B cell (primary cell): ENCODE data around the gene ZNF688. TPM values are rescaled to one million over a fixed set of nuclear protein-coding genes. Genes with fewer than 3 reads are reported as not detected.
A peak's percentile ranks its signal among the peaks of the same experiment; 100 is the strongest.

ENCODE experiments used
- ATAC-seq: fragments of 200-7000 bp; cut with Tn5 transposase; one replicate; pipeline ENCODE4 v1.10.0; 2021; ENCODE audit warnings: low read depth, mild to moderate bottlenecking, moderate number of reproducible peaks, moderate library complexity
- CTCF ChIA-PET: fragments of 350-600 bp; sonication (Branson Sonifier 250); formaldehyde crosslinking; loops from one replicate; lab custom pipeline; 2021; ENCODE audit warnings: antibody characterized with exemption, inconsistent platforms; lab: Charles Lee
- POLR2A ChIA-PET: fragments of 350-600 bp; sonication (Branson Sonifier 250); formaldehyde crosslinking; loops from one replicate; lab custom pipeline; 2021; ENCODE audit warnings: antibody characterized with exemption; lab: Charles Lee
- DNase-seq: peaks from one replicate; pipeline ENCODE4 v3.0.0; 2013
- H2AFZ ChIP-seq: 2 replicates; pipeline ENCODE4 v1.6.1; 2012; ENCODE audit warnings: mild to moderate bottlenecking, low read depth, low read length; ENCODE audit not compliant: insufficient read depth, poor library complexity, severe bottlenecking
- H3K27ac ChIP-seq, 2 donors: 1 replicate in 1 of 2; 2 replicates in 1 of 2; pipeline ENCODE4 v1.5.1; 2012 to 2013; ENCODE audit warnings: low read length in 2 of 2, mild to moderate bottlenecking in 2 of 2, moderate library complexity in 1 of 2
- H3K27me3 ChIP-seq, 4 experiments: fragments of 200-600 bp in 1 of 4; sonication (generic) in 1 of 4; replicated peaks in 1 of 4; 1 replicate in 2 of 4; 2 replicates in 2 of 4; pipeline versions ENCODE4 v1.6.1 to v1.7.0; 2013 to 2016; ENCODE audit warnings: low read length in 3 of 4, mild to moderate bottlenecking in 2 of 4, mixed read lengths in 1 of 4, moderate library complexity in 1 of 4; ENCODE audit not compliant: insufficient read depth in 4 of 4, control insufficient read depth in 3 of 4; ENCODE audit errors: control extremely low read depth in 1 of 4
- H3K36me3 ChIP-seq, 2 experiments: replicated peaks in 1 of 2; 1 replicate in 1 of 2; 2 replicates in 1 of 2; pipeline versions ENCODE4 v1.6.1 to v1.7.1; 2013; ENCODE audit warnings: low read length in 1 of 2; ENCODE audit not compliant: insufficient read depth in 2 of 2, control insufficient read depth in 1 of 2; ENCODE audit errors: control extremely low read depth in 1 of 2, extremely low read depth in 1 of 2
- H3K4me1 ChIP-seq, 2 donors: fragments of 200-600 bp in 1 of 2; sonication (generic) in 1 of 2; 1 replicate in 1 of 2; 2 replicates in 1 of 2; pipeline versions ENCODE4 v1.5.1 to v1.6.1; 2013 to 2017; ENCODE audit warnings: low read length in 2 of 2; ENCODE audit not compliant: control insufficient read depth in 2 of 2, insufficient read depth in 2 of 2
- H3K4me2 ChIP-seq: replicated peaks from 2 replicates; pipeline ENCODE3; 2012; ENCODE audit warnings: mild to moderate bottlenecking, low read depth, low read length; ENCODE audit not compliant: poor library complexity, severe bottlenecking
- H3K4me3 ChIP-seq, 5 experiments: fragments of 200-600 bp in 1 of 5; sonication (generic) in 1 of 5; 1 replicate in 3 of 5; 2 replicates in 2 of 5; pipeline versions ENCODE4 v1.5.1 to v1.7.0; 2011 to 2016; ENCODE audit warnings: low read length in 4 of 5, mild to moderate bottlenecking in 4 of 5, low read depth in 2 of 5, control low read depth in 1 of 5, moderate library complexity in 1 of 5; ENCODE audit not compliant: insufficient read depth in 1 of 5; ENCODE audit errors: control extremely low read depth in 1 of 5, extremely low read depth in 1 of 5
- H3K79me2 ChIP-seq: fragments of 200-600 bp; sonication (generic); one replicate; pipeline ENCODE4 v1.6.0; 2016; ENCODE audit warnings: low read length; ENCODE audit not compliant: control insufficient read depth, insufficient read depth
- H3K9ac ChIP-seq: fragments of 200-600 bp; sonication (generic); 2 replicates; pipeline ENCODE4 v1.6.1; 2017; ENCODE audit warnings: mild to moderate bottlenecking, low read length, moderate library complexity
- H3K9me3 ChIP-seq, 3 donors: one replicate each; pipeline versions ENCODE4 v1.6.1 to v1.7.1; 2013; ENCODE audit warnings: low read length in 2 of 3; ENCODE audit not compliant: control insufficient read depth in 2 of 3, insufficient read depth in 1 of 3; ENCODE audit errors: control extremely low read depth in 1 of 3
- H4K20me1 ChIP-seq: 2 replicates; pipeline ENCODE4 v1.6.0; 2012; ENCODE audit warnings: mild to moderate bottlenecking, low read length; ENCODE audit not compliant: insufficient read depth, control insufficient read depth, poor library complexity, severe bottlenecking
- H3K27ac Mint-ChIP-seq: one replicate; pipeline ENCODE4 v1.8.0; 2021; ENCODE audit warnings: mixed read lengths
- H3K27me3 Mint-ChIP-seq: one replicate; pipeline ENCODE4 v1.8.0; 2021; ENCODE audit warnings: mixed read lengths
- H3K4me1 Mint-ChIP-seq: one replicate; pipeline ENCODE4 v1.8.0; 2021; ENCODE audit warnings: mixed read lengths
- H3K4me3 Mint-ChIP-seq: one replicate; pipeline ENCODE4 v1.8.0; 2021; ENCODE audit warnings: mixed read lengths
- H3K9me3 Mint-ChIP-seq: one replicate; pipeline ENCODE4 v1.8.0; 2022; ENCODE audit warnings: mixed read lengths; ENCODE audit not compliant: insufficient read depth
- EZH2 ChIP-seq: IDR thresholded peaks from 2 replicates; pipeline ENCODE4 v1.6.1; 2012; ENCODE audit warnings: borderline replicate concordance, low read depth, mild to moderate bottlenecking, moderate library complexity, low read length; ENCODE audit not compliant: insufficient read depth, poor library complexity, severe bottlenecking
- WGBS: methylation state at CpG from one replicate; pipeline ENCODE4 v1.1.5; 2013; ENCODE audit warnings: missing lambda C conversion rate; ENCODE audit not compliant: insufficient coverage; 5-methylcytosine and 5-hydroxymethylcytosine counted together
- intact Hi-C: fragments of 100-400 bp; cut with micrococcal nuclease; formaldehyde crosslinking; loops from one replicate; pipeline ENCODE4 v1.10.0; 2022
- polyA plus RNA-seq: library from polyadenylated mRNA; depleted of rRNA; stranded (reverse); fragments of >200 nt; gene quantifications from 2 replicates; pipeline ENCODE4 v1.2.3, GENCODE V29; 2012
- total RNA-seq, 2 donors: library from RNA; stranded (reverse); fragments of 120-200 nt in 1 of 2; gene quantifications; 1 replicate in 1 of 2; 2 replicates in 1 of 2; pipeline versions ENCODE4 v1.2.3 to v1.2.4, GENCODE V29; 2013 to 2022
- TF ChIP-seq, protein P1 (sequence below): fragments of 200-600 bp; IDR thresholded peaks from one replicate; pipeline ENCODE4 v1.8.0; 2022; ENCODE audit warnings: antibody characterized with exemption, mild to moderate bottlenecking

ZNF688 gene
- total and polyA plus RNA-seq, 2 donors (not counting 1 experiment from before 2014, with no cell fraction given) = 20.6 to 23.1 TPM

DNA sequence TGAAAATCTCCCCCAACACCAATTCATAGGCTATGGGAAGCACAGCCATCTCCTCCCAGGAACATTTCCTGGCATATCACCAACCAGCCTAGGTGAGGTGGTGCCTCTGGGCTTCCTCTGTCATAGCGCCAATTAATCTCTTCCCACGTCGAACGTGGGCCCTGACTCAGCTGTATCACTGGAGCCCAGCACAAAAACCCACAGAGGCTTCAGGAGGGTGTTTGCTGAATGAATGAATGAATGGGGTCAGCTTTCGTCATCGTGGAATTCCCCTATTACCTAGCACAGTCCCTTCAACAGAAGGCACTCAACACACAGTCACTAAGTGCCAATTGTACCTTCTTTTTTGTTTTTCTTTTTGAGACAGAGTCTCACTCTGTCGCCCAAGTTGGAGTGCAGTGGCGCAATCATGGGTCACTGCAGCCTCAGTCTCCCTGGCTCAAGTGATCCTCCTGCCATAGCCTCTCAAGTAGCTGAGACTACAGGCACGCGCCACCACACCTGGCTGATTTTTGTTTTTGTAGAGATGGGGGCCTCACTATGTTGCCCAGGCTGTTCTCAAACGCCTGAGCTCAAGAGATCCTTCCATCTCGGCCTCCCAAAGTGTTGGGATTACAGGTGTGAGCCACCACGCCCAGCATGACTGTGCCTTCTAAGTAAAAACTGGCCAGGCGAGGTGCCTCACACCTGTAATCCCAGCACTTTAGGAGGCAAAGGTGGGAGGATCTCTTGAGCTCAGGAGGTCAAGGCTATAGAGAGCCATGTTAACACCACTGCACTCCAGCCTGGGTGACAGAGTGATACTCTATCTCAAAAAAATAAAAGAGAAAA lies 4.1 kb downstream of the ZNF688 start:
- DNase-seq (peak; percentile 38), ATAC-seq (no peak)
- Histone ChIP-seq H3K27me3 (no peaks in the 10 kb centered on the region), H3K4me2 (peak overlapping the region; percentile 59), H3K9ac (peak overlapping the region; percentile 28), H2AFZ (peak overlapping the region; percentile 58), H3K4me1 (peaks cover 26 to 39% of the 10 kb centered on the region in 2 donors), H4K20me1 (no peaks in the 10 kb centered on the region), H3K4me3 (no peak overlapping the region), H3K9me3 (no peaks in the 10 kb centered on the region), H3K27ac (peak overlapping the region; percentile 59 to 66), H3K79me2 (peaks cover 6% of the 10 kb centered on the region), H3K36me3 (no peaks in the 10 kb centered on the region)
- Mint-ChIP-seq H3K4me3 (peak overlapping the region; percentile 81), H3K9me3 (no peaks in the 10 kb centered on the region), H3K4me1 (peaks cover 34% of the 10 kb centered on the region), H3K27me3 (no peaks in the 10 kb centered on the region), H3K27ac (peak overlapping the region; percentile 97)
- POLR2A ChIA-PET = interaction anchor here (0.6 to 1.2 kb wide), 5 partner anchors 9 to 700 kb away, joined by 3 to 11 read pairs (median 4); partner anchors contain the start of genes ZNF764 and ZNF785
- intact Hi-C loops = no loop called here
- CTCF ChIA-PET = interaction anchor here (0.9 to 1.9 kb wide), 3 partner anchors 9 to 137 kb away, joined by 3 to 8 read pairs (median 5); partner anchors contain the start of genes DCTPP1 and ZNF764
- 65% methylated on average over 4 of the region's 14 CpGs for WGBS
- no peak for TF ChIP-seq EZH2
- TF ChIP-seq, protein P1, sequence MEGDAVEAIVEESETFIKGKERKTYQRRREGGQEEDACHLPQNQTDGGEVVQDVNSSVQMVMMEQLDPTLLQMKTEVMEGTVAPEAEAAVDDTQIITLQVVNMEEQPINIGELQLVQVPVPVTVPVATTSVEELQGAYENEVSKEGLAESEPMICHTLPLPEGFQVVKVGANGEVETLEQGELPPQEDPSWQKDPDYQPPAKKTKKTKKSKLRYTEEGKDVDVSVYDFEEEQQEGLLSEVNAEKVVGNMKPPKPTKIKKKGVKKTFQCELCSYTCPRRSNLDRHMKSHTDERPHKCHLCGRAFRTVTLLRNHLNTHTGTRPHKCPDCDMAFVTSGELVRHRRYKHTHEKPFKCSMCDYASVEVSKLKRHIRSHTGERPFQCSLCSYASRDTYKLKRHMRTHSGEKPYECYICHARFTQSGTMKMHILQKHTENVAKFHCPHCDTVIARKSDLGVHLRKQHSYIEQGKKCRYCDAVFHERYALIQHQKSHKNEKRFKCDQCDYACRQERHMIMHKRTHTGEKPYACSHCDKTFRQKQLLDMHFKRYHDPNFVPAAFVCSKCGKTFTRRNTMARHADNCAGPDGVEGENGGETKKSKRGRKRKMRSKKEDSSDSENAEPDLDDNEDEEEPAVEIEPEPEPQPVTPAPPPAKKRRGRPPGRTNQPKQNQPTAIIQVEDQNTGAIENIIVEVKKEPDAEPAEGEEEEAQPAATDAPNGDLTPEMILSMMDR = no peak

DNA sequence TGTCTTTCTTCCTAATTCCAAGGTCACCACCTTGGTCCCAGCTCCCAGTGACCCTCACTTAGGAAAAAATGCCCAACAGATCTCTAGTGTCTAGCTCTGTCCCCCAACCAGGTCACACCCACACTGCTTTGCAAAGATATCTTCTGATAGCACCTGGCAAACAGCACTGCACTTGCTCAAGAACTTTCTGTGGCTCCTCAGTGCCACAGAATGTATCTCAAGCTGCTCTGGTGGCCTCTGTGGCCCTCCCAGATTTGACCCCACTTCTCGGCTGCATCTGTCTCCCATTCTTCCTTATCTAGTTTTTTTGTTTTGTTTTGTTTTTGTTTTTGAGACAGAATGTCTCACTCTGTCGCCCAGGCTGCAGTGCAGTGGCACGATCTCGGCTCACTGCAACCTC lies 5.0 kb downstream of the ZNF688 start:
- Histone ChIP-seq H2AFZ (no peak overlapping the region), H3K9me3 (no peaks in the 10 kb centered on the region), H4K20me1 (no peaks in the 10 kb centered on the region), H3K27ac (no peak overlapping the region), H3K36me3 (no peaks in the 10 kb centered on the region), H3K4me1 (peaks cover 23 to 41% of the 10 kb centered on the region in 2 donors), H3K79me2 (peaks cover 6% of the 10 kb centered on the region), H3K27me3 (no peaks in the 10 kb centered on the region), H3K4me3 (no peak overlapping the region), H3K4me2 (no peak overlapping the region), H3K9ac (no peak overlapping the region)
- POLR2A ChIA-PET = interaction anchor here (1.2 to 1.4 kb wide), 2 partner anchors 8 to 32 kb away, joined by 4 to 6 read pairs; partner anchors contain the start of genes ZNF747 and ZNF764
- Mint-ChIP-seq H3K4me3 (no peak overlapping the region), H3K4me1 (peaks cover 29% of the 10 kb centered on the region), H3K27ac (peak overlapping the region; percentile 59), H3K27me3 (no peaks in the 10 kb centered on the region), H3K9me3 (no peaks in the 10 kb centered on the region)
- TF ChIP-seq, protein P1 = no peak
- no peak for TF ChIP-seq EZH2
- DNase-seq = no peak
- intact Hi-C loops = no loop called here
- CTCF ChIA-PET = interaction anchor here (0.6 to 1.9 kb wide), 3 partner anchors 115 to 137 kb away, joined by 3 to 5 read pairs (median 3); partner anchors contain the start of gene DCTPP1
- WGBS = 100% methylated on average over 1 of the region's 4 CpGs
- no peak for ATAC-seq
